ENCODE results near the gene TRMT112.

Gene TRMT112

GRCh38 chr11:64275841-64276240 is 41.5 kb downstream of the TRMT112 start:
- no peak for DNase-seq (ENCODE audit: low read depth in 3 of 3)

GRCh38 chr11:64275031-64275800 is 42.1 kb downstream of the TRMT112 start:
- DNase-seq (ENCODE audit: low read depth in 3 of 3), result no peak

DNA sequence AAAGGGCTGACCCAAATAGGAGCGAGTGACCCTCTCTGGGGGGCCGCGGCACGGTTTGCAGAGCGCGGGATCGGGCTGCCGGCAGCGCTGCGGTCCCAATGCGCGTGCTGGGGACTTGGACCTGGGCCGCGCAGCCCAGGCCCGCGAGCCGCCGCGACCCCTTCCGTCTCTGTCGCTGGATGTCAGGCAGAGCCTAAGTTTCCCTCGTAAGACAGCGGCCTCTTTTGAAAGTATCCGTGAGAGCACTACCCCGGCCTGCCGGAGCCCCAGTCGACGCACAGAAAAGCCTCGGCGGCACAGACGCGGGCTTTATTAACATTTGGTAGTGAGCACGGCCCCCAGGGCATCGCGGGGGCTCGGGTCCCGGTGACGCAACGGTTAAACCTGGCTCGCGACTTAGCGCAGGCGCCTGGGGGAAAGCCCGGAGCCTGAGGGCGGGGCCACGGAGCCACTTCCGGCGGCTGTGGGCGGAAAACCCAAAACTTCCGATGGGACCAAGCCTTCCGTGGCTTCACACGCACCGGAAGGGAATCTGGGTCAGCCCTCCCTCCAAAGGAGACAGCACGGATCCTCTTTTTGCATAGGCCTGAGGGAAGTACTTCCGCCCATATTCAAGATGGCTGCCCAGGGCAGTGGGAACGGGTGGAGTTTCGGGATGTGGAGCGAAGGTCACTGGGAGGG is 47.7 kb downstream of the TRMT112 start:
- peak; percentile 97 to 98 (median 98) for DNase-seq (ENCODE audit: low read depth in 3 of 3)

- DNase-seq (ENCODE audit: low read depth in 3 of 3), result peak in 1 of 3 experiments; percentile 57
These were observed 48.3 kb downstream of the TRMT112 start for GRCh38 chr11:64268893-64269539.

DNA sequence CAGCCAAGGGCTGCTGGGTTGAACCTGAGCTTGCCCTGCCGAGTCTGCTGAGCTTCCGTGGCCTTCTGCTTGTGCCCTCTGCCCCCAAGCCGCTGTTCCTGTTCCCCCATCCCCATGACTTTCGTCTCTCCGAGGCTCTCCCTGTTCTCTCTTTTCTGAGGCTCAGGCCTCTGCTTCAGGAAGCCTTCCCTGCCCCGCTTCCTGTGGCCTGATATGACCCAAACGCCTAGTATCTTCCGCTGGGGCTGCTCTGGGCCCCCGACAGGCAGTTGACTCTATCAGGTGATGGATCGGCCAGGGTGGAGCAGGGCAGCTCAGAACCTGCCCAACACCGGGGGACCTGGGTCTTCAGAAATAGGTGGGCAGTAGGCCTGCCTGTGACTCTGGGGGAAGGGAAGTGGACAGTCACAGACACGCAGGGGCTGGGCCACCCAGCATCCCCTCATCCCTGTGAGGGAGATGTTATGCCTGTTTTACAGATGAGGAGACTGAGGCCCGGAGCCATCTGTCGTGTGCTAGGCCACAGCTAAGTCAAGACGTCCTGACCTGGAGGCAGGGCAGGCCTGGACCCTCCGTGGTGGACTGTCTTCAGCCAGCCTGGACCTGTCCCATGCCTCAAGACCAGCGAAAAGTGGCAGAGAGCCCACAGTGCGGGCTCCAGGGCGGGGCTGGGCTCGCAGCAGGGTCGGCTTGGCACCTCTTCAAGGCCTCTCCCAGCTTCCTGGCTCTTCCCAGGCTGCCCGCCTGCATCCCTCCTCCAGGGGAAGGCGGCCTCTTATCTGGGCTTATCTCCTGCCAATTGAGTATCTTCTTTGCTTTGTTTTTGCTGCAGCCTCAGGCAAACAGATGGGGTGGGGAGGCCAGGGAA is 49.1 kb downstream of the TRMT112 start:
- no peak for DNase-seq (ENCODE audit: low read depth in 3 of 3)

- DNase-seq (ENCODE audit: low read depth in 3 of 3), result no peak
These were observed 50.0 kb downstream of the TRMT112 start for GRCh38 chr11:64267207-64267945.

Measured in stimulated activated CD4-positive, alpha-beta T cell treated with anti-CD3 and anti-CD28 coated beads, TNF-alpha, amount 100 ng/mL, for 24 hours (primary cell).